K562 (cell line): ENCODE data around the gene PPP1R36. TPM values are rescaled to one million over a fixed set of nuclear protein-coding genes. Genes with fewer than 3 reads are reported as not detected.

Source experiments
- ARID4B ChIP-seq: sonication (generic); formaldehyde crosslinking; IDR thresholded peaks from 2 replicates; pipeline ENCODE4 v1.8.0; 2022; ENCODE audit warnings: mild to moderate bottlenecking, missing genetic modification reagents
- BACH1 ChIP-seq: fragments of 200-800 bp; sonication (Bioruptor generic); IDR thresholded peaks from 2 replicates; pipeline ENCODE4 v1.6.1; 2016; ENCODE audit warnings: missing genetic modification characterization, missing compliant biosample characterization
- CBFA2T3 ChIP-seq: fragments of 450-650 bp; IDR thresholded peaks from 2 replicates; pipeline ENCODE4 v1.6.1; 2017
- E2F5 ChIP-seq: sonication (generic); formaldehyde crosslinking; IDR thresholded peaks from 2 replicates; pipeline ENCODE4 v1.8.0; 2022; ENCODE audit warnings: mild to moderate bottlenecking, missing genetic modification reagents
- GTF2E2 ChIP-seq: fragments of 200-800 bp; sonication (Bioruptor generic); IDR thresholded peaks from 2 replicates; pipeline ENCODE4 v1.6.1; 2016; ENCODE audit warnings: missing genetic modification characterization, missing compliant biosample characterization
- HMBOX1 ChIP-seq: sonication (generic); IDR thresholded peaks from 2 replicates; pipeline ENCODE4 v1.6.1; 2016
- ILK ChIP-seq: fragments of 450-650 bp; IDR thresholded peaks from 2 replicates; pipeline ENCODE4 v1.6.1; 2016; ENCODE audit warnings: missing genetic modification characterization, low read depth, mild to moderate bottlenecking, missing compliant biosample characterization, moderate library complexity, borderline replicate concordance
- KLF16 ChIP-seq: IDR thresholded peaks from 2 replicates; pipeline ENCODE4 v1.6.1; 2016; ENCODE audit warnings: antibody characterized with exemption
- RBM22 ChIP-seq: fragments of 200-400 bp; formaldehyde crosslinking; IDR thresholded peaks from 2 replicates; pipeline ENCODE4 v1.6.1; 2018; ENCODE audit warnings: low read length, low read depth; ENCODE audit not compliant: poor library complexity, severe bottlenecking
- SP1 ChIP-seq: sonication (generic); formaldehyde crosslinking; IDR thresholded peaks from 2 replicates; pipeline ENCODE4 v1.8.1; 2022; ENCODE audit warnings: mild to moderate bottlenecking, missing genetic modification reagents
- STAT5B ChIP-seq: fragments of 250-450 bp; sonication (Bioruptor Pico); IDR thresholded peaks from 2 replicates; pipeline ENCODE4 v1.8.0; 2021; ENCODE audit warnings: mild to moderate bottlenecking, inconsistent platforms
- TCF7 ChIP-seq: sonication (generic); IDR thresholded peaks from 2 replicates; pipeline ENCODE4 v1.6.1; 2016; ENCODE audit warnings: antibody characterized with exemption, borderline replicate concordance
- VEZF1 ChIP-seq: fragments of 200-800 bp; sonication (Bioruptor generic); IDR thresholded peaks from 2 replicates; pipeline ENCODE4 v1.6.1; 2017; ENCODE audit warnings: missing genetic modification characterization, missing compliant biosample characterization
- ZBTB11 ChIP-seq, 3 experiments: fragments of 200-800 bp in 1 of 3; fragments of 250-450 bp in 1 of 3; fragments of 450-650 bp in 1 of 3; sonication (Bioruptor Pico) in 1 of 3; sonication (Bioruptor generic) in 1 of 3; formaldehyde crosslinking in 1 of 3; IDR thresholded peaks; 2 replicates each; pipeline versions ENCODE4 v1.6.1 to v1.8.0; 2016 to 2022; ENCODE audit warnings: mild to moderate bottlenecking in 2 of 3, missing genetic modification characterization in 2 of 3, missing compliant biosample characterization in 1 of 3, moderate library complexity in 1 of 3
- polyA plus RNA-seq, 8 experiments: library from polyadenylated mRNA; depleted of rRNA in 4 of 8; stranded (reverse) in 5 of 8; unstranded in 3 of 8; fragments of >200 nt; fragmentation: Nextera tagmentation in 2 of 8; fragmentation: Illumina TruSeq in 1 of 8; extraction: Ambion mirVana in 2 of 8; extraction: Trizol in 1 of 8; gene quantifications; 2 replicates each; pipeline versions ENCODE4 v1.2.1 to v1.2.3, GENCODE V29; 2011 to 2014; ENCODE audit warnings: inconsistent platforms in 1 of 8, missing spikeins in 1 of 8
- total RNA-seq, 7 experiments: library from RNA; depleted of rRNA in 6 of 7; stranded (reverse); fragments of >200 nt in 6 of 7; fragmentation: Illumina TruSeq in 2 of 7; extraction: Trizol in 2 of 7; gene quantifications; 2 replicates each; pipeline versions ENCODE4 v1.2.1 to v1.2.3, GENCODE V29; 2011 to 2021; ENCODE audit warnings: low replicate concordance in 1 of 7

Gene PPP1R36
- total and polyA plus RNA-seq, 9 of the 15 experiments (the other 6 are each of a cell fraction or from before 2014, with no cell fraction given) = 0.29 TPM; not detected in 8

- TF ChIP-seq ARID4B (CRISPR knock-in tag) (no peak), KLF16 (0 out of 2 replicates have a peak, but pooled peaks have one; percentile 25), HMBOX1 (no peak), BACH1 (no peak), E2F5 (CRISPR knock-in tag) (no peak), ZBTB11 (CRISPR knock-in tag; IDR thresholded peaks at IDR 0.05) (peak in 1 of 3 experiments; percentile 61; a peak in 1 of 6 replicates), STAT5B (CRISPR knock-in tag) (no peak), VEZF1 (CRISPR knock-in tag) (no peak), GTF2E2 (tag) (no peak), RBM22 (no peak), ILK (tag) (no peak), TCF7 (peak; percentile 70; the same call in 1 of the 2 replicates), CBFA2T3 (peak; percentile 79), SP1 (CRISPR knock-in tag) (no peak)
Observed at GRCh38 chr14:64502887-64503433, 46.8 kb upstream of the PPP1R36 start (continued).
